OCI-LY3 (cell line): ENCODE measurements around the gene GFPT1.
A peak's percentile ranks its signal among the peaks of the same experiment; 100 is the strongest.

Experiments
- H2AFZ ChIP-seq: fragments of 200-600, 300-600 bp; shearing (Covaris generic); 2 replicates; pipeline ENCODE4 v1.6.0; 2014; ENCODE audit warnings: antibody characterized with exemption, low read depth, low read length
- H3K27ac ChIP-seq: fragments of 200-600, 300-600 bp; sonication (generic); 2 replicates; pipeline ENCODE4 v1.5.1; 2014; ENCODE audit warnings: mild to moderate bottlenecking, low read length, moderate library complexity, mixed read lengths
- H3K27me3 ChIP-seq: fragments of 200-600, 300-600 bp; sonication (generic); 2 replicates; pipeline ENCODE4 v1.6.1; 2014; ENCODE audit warnings: low read depth, low read length, mixed read lengths
- H3K36me3 ChIP-seq: fragments of 200-600, 300-600 bp; sonication (generic); replicated peaks from 2 replicates; pipeline ENCODE3; 2014; ENCODE audit warnings: low read depth, low read length, mixed read lengths
- H3K4me1 ChIP-seq: fragments of 300-600, 200-600 bp; sonication (generic); 2 replicates; pipeline ENCODE4 v1.6.1; 2014; ENCODE audit warnings: low read length, mixed read lengths
- H3K4me2 ChIP-seq: fragments of 200-600, 300-600 bp; sonication (generic); 2 replicates; pipeline ENCODE4 v1.6.1; 2014; ENCODE audit warnings: low read length, mixed read lengths
- H3K4me3 ChIP-seq: fragments of 300-600, 200-600 bp; sonication (generic); 2 replicates; pipeline ENCODE4 v1.5.1; 2014; ENCODE audit warnings: antibody characterized with exemption, mild to moderate bottlenecking, low read length, moderate library complexity
- H3K79me2 ChIP-seq: fragments of 300-600, 200-600 bp; shearing (Covaris generic); 2 replicates; pipeline ENCODE4 v1.6.1; 2014; ENCODE audit warnings: mild to moderate bottlenecking, low read length, mixed read lengths
- H3K9ac ChIP-seq: fragments of 300-600, 200-600 bp; shearing (Covaris generic); 2 replicates; pipeline ENCODE4 v1.6.0; 2014; ENCODE audit warnings: mild to moderate bottlenecking, low read length, moderate library complexity
- H3K9me3 ChIP-seq: fragments of 200-600, 300-600 bp; shearing (Covaris generic); 2 replicates; pipeline ENCODE4 v1.6.1; 2014; ENCODE audit warnings: low read length, mixed read lengths; ENCODE audit not compliant: insufficient read depth
- H4K20me1 ChIP-seq: fragments of 200-600, 300-600 bp; sonication (generic); 2 replicates; pipeline ENCODE4 v1.6.1; 2016; ENCODE audit warnings: low read length, mixed read lengths; ENCODE audit not compliant: insufficient read depth
- CTCF ChIP-seq: fragments of 200-600, 300-600 bp; sonication (generic); IDR thresholded peaks from 2 replicates; pipeline ENCODE4 v1.5.1; 2014; ENCODE audit warnings: antibody characterized with exemption, low read length, low read depth
- EZH2phosphoT487 ChIP-seq: fragments of 200-600 bp; shearing (Covaris generic); IDR thresholded peaks from 2 replicates; pipeline ENCODE4 v1.6.1; 2018; ENCODE audit warnings: antibody characterized with exemption, mixed run types, low read depth

The GFPT1 gene

GRCh38 chr2:69384618-69385081 lies 2.4 kb downstream of the GFPT1 start:
- Histone ChIP-seq H3K4me1 (peaks cover 32% of the 10 kb centered on the region), H3K27ac (no peak overlapping the region), H3K27me3 (no peaks in the 10 kb centered on the region), H3K9ac (no peak overlapping the region), H4K20me1 (peaks cover 35% of the 10 kb centered on the region), H3K79me2 (peaks cover 64% of the 10 kb centered on the region), H3K4me3 (no peak overlapping the region), H2AFZ (no peak overlapping the region), H3K9me3 (no peaks in the 10 kb centered on the region), H3K36me3 (no peaks in the 10 kb centered on the region), H3K4me2 (no peak overlapping the region)
- TF ChIP-seq EZH2phosphoT487: no peak
- no peak for TF ChIP-seq CTCF

DNA sequence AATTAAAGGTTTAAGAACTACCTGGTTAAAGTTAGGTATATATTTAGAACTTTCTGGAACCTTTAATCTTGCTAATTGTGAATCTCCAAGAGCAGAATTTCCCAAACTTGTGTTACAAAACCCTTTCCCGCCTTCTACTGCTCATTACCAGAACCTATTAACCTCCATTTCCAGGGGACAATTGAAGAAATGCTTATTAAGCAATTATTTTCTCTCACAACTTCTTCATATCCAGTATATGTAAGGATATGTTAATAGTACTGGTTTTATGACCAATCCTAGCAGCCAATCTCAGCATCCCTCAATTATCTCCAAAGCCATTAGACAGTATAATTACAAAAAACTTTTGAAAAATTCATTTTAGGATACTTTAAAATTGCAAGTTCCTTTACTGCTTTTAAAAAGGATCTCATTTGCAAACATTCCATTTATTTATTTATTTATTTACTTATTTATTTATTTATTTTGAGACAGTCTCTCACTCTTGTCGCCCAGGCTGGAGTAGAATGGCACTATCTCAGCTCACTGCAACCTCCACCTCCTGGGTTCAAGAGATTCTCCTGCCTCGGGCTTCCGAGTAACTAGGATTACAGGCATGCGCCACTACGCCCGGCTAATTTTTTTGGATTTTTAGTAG lies 3.7 kb downstream of the GFPT1 start:
- Histone ChIP-seq H3K27me3 (no peaks in the 10 kb centered on the region), H3K36me3 (no peaks in the 10 kb centered on the region), H3K4me3 (no peak overlapping the region), H3K9ac (no peak overlapping the region), H3K4me1 (peaks cover 24% of the 10 kb centered on the region), H3K4me2 (peak overlapping the region; percentile 23), H2AFZ (no peak overlapping the region), H3K9me3 (no peaks in the 10 kb centered on the region), H3K79me2 (peaks cover 70% of the 10 kb centered on the region), H3K27ac (no peak overlapping the region), H4K20me1 (peaks cover 37% of the 10 kb centered on the region)
- TF ChIP-seq EZH2phosphoT487 (no peak), CTCF (no peak)

DNA sequence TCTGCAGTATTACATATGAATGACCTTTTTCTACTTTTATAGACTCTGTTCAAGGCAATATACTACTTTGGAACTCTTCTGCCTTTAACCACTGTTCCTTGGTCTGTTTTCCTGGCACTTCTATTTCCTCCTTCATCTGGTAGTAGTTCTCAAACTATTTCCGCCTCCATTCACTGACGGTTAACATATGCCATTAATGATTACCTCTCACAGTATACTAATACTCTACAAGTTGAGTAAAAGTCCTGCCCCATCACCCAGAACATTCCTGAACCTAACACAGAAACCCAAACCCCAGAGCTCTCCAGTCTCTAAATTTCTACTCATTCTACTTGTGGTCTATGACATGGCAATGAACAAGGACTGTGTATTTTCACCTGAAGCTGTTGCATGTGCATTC lies 4.5 kb downstream of the GFPT1 start:
- Histone ChIP-seq H4K20me1 (peaks cover 43% of the 10 kb centered on the region), H3K4me2 (peak overlapping the region; percentile 23), H3K9ac (no peak overlapping the region), H3K4me3 (no peak overlapping the region), H2AFZ (no peak overlapping the region), H3K27me3 (no peaks in the 10 kb centered on the region), H3K27ac (no peak overlapping the region), H3K79me2 (peaks cover 69% of the 10 kb centered on the region), H3K36me3 (no peaks in the 10 kb centered on the region), H3K4me1 (peaks cover 19% of the 10 kb centered on the region), H3K9me3 (no peaks in the 10 kb centered on the region)
- TF ChIP-seq EZH2phosphoT487 (no peak), CTCF (no peak)

DNA sequence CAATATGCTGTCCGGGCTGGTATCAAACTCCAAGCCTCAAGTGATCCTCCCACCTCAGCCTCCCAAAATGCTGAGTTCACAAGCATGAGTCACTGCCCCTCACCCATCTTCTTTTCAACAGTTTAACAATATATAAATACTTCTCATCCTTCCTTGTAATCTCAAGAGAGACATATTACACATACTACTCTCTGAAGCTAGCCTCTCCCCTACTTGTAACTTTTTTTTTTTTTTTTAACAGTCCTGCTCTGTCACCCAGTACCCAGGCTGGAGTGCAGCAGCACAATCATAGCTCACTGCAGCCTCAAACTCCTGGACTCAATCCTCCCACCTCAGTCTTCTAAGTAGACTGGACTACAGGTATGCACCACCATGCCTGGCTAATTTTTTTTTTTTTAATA lies 5.7 kb downstream of the GFPT1 start:
- Histone ChIP-seq H3K36me3 (no peaks in the 10 kb centered on the region), H3K9me3 (no peaks in the 10 kb centered on the region), H3K9ac (no peak overlapping the region), H3K79me2 (peaks cover 61% of the 10 kb centered on the region), H2AFZ (no peak overlapping the region), H3K27ac (no peak overlapping the region), H3K4me2 (no peak overlapping the region), H3K4me3 (no peak overlapping the region), H3K27me3 (no peaks in the 10 kb centered on the region), H3K4me1 (peaks cover 19% of the 10 kb centered on the region), H4K20me1 (peaks cover 48% of the 10 kb centered on the region)
- TF ChIP-seq EZH2phosphoT487: no peak
- TF ChIP-seq CTCF: no peak
